HUES48 (cell line): ENCODE results near the gene OPRM1.

Source experiments
- H3K27ac ChIP-seq: one replicate; pipeline ENCODE4 v1.7.0; 2013; ENCODE audit warnings: low read depth, low read length, inconsistent platforms
- H3K27me3 ChIP-seq: 2 replicates; pipeline ENCODE4 v1.6.1; 2013; ENCODE audit warnings: mild to moderate bottlenecking, low read length; ENCODE audit not compliant: control insufficient read depth, insufficient read depth
- H3K36me3 ChIP-seq: 2 replicates; pipeline ENCODE4 v1.6.1; 2013; ENCODE audit warnings: low read length; ENCODE audit not compliant: control insufficient read depth, insufficient read depth
- H3K4me1 ChIP-seq: 2 replicates; pipeline ENCODE4 v1.6.1; 2013; ENCODE audit warnings: mild to moderate bottlenecking, low read length; ENCODE audit not compliant: control insufficient read depth, insufficient read depth
- H3K4me3 ChIP-seq: 2 replicates; pipeline ENCODE4 v1.5.1; 2013; ENCODE audit warnings: mild to moderate bottlenecking, low read depth, low read length
- H3K9ac ChIP-seq: 2 replicates; pipeline ENCODE4 v1.6.1; 2013; ENCODE audit warnings: mild to moderate bottlenecking, low read depth, low read length, moderate library complexity
- H3K9me3 ChIP-seq: 2 replicates; pipeline ENCODE4 v1.6.1; 2013; ENCODE audit warnings: low read length; ENCODE audit not compliant: control insufficient read depth, insufficient read depth

The OPRM1 gene

DNA sequence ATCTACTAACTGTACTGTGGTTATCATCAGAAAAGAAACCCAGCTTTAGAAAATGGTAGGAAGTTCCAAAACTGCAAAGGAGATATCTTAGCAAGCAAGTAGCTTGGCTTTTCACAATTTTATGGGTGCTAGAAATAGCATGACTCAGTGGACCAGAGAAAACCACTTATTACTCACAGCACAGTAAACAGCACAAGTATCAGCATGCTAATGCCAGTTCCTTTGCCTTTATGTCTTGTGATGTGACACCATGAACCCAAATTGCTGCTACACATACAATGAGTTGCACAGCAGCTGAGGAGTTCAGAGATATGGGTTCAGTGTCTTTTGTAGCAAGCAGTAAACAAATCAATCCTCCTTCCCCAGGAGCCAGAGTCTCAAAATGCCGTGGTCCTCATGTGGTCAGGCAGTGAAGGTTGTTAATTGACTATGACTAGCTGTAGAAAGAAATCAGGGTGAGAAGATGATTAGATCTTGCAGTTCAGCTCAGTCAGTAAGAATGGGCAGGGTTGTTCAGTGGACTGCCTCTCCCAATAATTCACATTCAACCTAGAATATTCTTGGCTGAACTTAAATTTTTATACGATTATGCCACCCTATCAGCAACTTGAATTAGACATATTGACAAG, 73.3 kb downstream of the OPRM1 start:
- Histone ChIP-seq H3K4me3 (no peak overlapping the region), H3K9me3 (no peaks in the 10 kb centered on the region), H3K9ac (no peak overlapping the region), H3K36me3 (no peaks in the 10 kb centered on the region), H3K4me1 (no peaks in the 10 kb centered on the region), H3K27ac (no peak overlapping the region), H3K27me3 (no peaks in the 10 kb centered on the region)

GRCh38 chr6:154113392-154113791, 74.4 kb downstream of the OPRM1 start:
- no peaks in the 10 kb centered on the region for H3K9me3 ChIP-seq
- no peak overlapping the region for H3K27ac ChIP-seq
- no peaks in the 10 kb centered on the region for H3K27me3 ChIP-seq
- H3K4me3 ChIP-seq = no peak overlapping the region
- no peaks in the 10 kb centered on the region for H3K36me3 ChIP-seq
- H3K9ac ChIP-seq = no peak overlapping the region
- no peaks in the 10 kb centered on the region for H3K4me1 ChIP-seq

GRCh38 chr6:154117485-154117884, 78.4 kb downstream of the OPRM1 start:
- H3K4me1 ChIP-seq = no peaks in the 10 kb centered on the region; the same call in 1 of the 2 replicates
- H3K9me3 ChIP-seq = peaks cover under 1% of the 10 kb centered on the region; the same call in 1 of the 2 replicates
- no peaks in the 10 kb centered on the region for H3K36me3 ChIP-seq
- H3K4me3 ChIP-seq = no peak overlapping the region
- H3K9ac ChIP-seq = no peak overlapping the region
- H3K27ac ChIP-seq = no peak overlapping the region
- no peaks in the 10 kb centered on the region for H3K27me3 ChIP-seq

- peaks cover 9% of the 10 kb centered on the region for H3K9me3 ChIP-seq
- H3K36me3 ChIP-seq = no peaks in the 10 kb centered on the region
- H3K4me3 ChIP-seq = no peak overlapping the region
- no peak overlapping the region for H3K27ac ChIP-seq
- peaks cover 3% of the 10 kb centered on the region for H3K4me1 ChIP-seq
- H3K27me3 ChIP-seq = no peaks in the 10 kb centered on the region
- no peak overlapping the region for H3K9ac ChIP-seq
Observed at GRCh38 chr6:154122195-154122925, 83.3 kb downstream of the OPRM1 start.

GRCh38 chr6:154123155-154123956, 84.3 kb downstream of the OPRM1 start:
- H3K27ac ChIP-seq = no peak overlapping the region
- H3K36me3 ChIP-seq = no peaks in the 10 kb centered on the region
- peaks cover 9% of the 10 kb centered on the region for H3K9me3 ChIP-seq
- H3K4me1 ChIP-seq = peaks cover 13% of the 10 kb centered on the region
- H3K4me3 ChIP-seq = no peak overlapping the region
- H3K27me3 ChIP-seq = no peaks in the 10 kb centered on the region
- H3K9ac ChIP-seq = no peak overlapping the region

- peaks cover 9% of the 10 kb centered on the region for H3K9me3 ChIP-seq
- no peaks in the 10 kb centered on the region for H3K36me3 ChIP-seq
- H3K27me3 ChIP-seq = no peaks in the 10 kb centered on the region
- peaks cover 16% of the 10 kb centered on the region for H3K4me1 ChIP-seq
- H3K9ac ChIP-seq = no peak overlapping the region
- H3K4me3 ChIP-seq = no peak overlapping the region
- H3K27ac ChIP-seq = no peak overlapping the region
Observed at GRCh38 chr6:154125421-154125820, 86.4 kb downstream of the OPRM1 start.

GRCh38 chr6:154127657-154128056, 88.6 kb downstream of the OPRM1 start:
- Histone ChIP-seq H3K9ac (no peak overlapping the region), H3K4me3 (no peak overlapping the region), H3K9me3 (peaks cover 7% of the 10 kb centered on the region), H3K4me1 (peaks cover 16% of the 10 kb centered on the region), H3K27ac (peak overlapping the region; percentile 75), H3K27me3 (no peaks in the 10 kb centered on the region), H3K36me3 (no peaks in the 10 kb centered on the region)

GRCh38 chr6:154134471-154135147, 95.6 kb downstream of the OPRM1 start:
- Histone ChIP-seq H3K4me1 (peaks cover under 1% of the 10 kb centered on the region; the same call in 1 of the 2 replicates), H3K9me3 (no peaks in the 10 kb centered on the region), H3K9ac (no peak overlapping the region), H3K4me3 (no peak overlapping the region), H3K27ac (no peak overlapping the region), H3K27me3 (no peaks in the 10 kb centered on the region), H3K36me3 (no peaks in the 10 kb centered on the region)

GRCh38 chr6:154138793-154139192, 99.8 kb downstream of the OPRM1 start:
- H3K36me3 ChIP-seq = no peaks in the 10 kb centered on the region
- H3K9ac ChIP-seq = no peak overlapping the region
- H3K4me3 ChIP-seq = no peak overlapping the region
- H3K9me3 ChIP-seq = no peaks in the 10 kb centered on the region
- no peaks in the 10 kb centered on the region for H3K27me3 ChIP-seq
- no peak overlapping the region for H3K27ac ChIP-seq
- peaks cover 5% of the 10 kb centered on the region; the same call in 1 of the 2 replicates for H3K4me1 ChIP-seq

DNA sequence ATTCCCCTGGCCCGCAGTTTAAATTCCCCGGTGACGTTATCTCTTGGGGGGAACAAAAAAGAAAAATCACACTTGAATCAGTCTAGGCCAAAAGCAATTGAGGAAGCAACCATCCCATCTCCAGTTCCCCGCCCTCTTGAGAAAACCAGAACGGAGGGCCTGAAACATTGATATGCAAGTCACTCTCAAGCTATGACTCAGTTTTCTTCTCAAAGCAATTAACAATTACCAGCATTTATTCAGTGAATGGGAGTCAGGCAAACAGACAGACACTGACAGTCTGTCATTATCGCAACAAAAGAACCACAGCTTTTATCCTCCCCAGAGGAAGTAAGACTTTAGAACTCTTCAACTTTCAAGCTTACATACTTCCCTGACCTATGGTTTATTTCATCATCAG, 100.9 kb downstream of the OPRM1 start:
- H3K27me3 ChIP-seq = no peaks in the 10 kb centered on the region
- H3K9ac ChIP-seq = no peak overlapping the region
- no peaks in the 10 kb centered on the region for H3K9me3 ChIP-seq
- H3K27ac ChIP-seq = peak overlapping the region; percentile 68
- peaks cover 5% of the 10 kb centered on the region; the same call in 1 of the 2 replicates for H3K4me1 ChIP-seq
- no peaks in the 10 kb centered on the region for H3K36me3 ChIP-seq
- H3K4me3 ChIP-seq = no peak overlapping the region
